Kidney glomerular epithelial cell (primary cell): Measurements from ENCODE around the gene FNDC7.
"Not testable (repeated sequence)": the region's sequence is repeated elsewhere in the genome, so short reads cannot be mapped to it uniquely, and the experiment has no call there.

Experiments used
- DNase-seq: peaks from one replicate; lab custom pipeline; 2025; lab: John Stamatoyannopoulos, UW

The FNDC7 gene

DNA sequence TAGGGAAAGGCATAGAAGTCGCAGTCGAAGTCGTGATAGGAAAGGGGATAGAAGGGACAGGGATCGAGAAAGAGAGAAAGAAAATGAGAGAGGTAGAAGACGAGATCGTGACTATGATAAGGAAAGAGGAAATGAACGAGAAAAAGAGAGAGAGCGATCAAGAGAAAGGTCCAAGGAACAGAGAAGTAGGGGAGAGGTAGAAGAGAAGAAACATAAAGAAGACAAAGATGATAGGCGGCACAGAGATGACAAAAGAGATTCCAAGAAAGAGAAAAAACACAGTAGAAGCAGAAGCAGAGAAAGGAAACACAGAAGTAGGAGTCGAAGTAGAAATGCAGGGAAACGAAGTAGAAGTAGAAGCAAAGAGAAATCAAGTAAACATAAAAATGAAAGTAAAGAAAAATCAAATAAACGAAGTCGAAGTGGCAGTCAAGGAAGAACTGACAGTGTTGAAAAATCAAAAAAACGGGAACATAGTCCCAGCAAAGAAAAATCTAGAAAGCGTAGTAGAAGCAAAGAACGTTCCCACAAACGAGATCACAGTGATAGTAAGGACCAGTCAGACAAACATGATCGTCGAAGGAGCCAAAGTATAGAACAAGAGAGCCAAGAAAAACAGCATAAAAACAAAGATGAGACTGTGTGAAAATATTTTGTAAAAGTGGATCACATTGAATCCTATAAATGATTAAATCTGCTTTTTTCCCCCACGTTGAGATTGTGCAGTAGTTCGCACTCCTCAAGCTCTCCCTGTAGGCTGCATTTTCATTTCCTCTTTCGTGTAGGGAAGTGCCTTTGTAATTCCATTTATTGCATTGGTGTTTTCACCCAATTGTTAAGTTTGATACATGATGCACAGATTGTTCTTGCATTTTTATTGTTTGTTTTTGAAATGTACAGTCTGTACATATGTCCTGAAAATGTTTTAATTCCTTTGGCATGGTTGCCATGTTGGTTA, 13.1 kb upstream of the FNDC7 start:
- DNase-seq = no peak

DNA sequence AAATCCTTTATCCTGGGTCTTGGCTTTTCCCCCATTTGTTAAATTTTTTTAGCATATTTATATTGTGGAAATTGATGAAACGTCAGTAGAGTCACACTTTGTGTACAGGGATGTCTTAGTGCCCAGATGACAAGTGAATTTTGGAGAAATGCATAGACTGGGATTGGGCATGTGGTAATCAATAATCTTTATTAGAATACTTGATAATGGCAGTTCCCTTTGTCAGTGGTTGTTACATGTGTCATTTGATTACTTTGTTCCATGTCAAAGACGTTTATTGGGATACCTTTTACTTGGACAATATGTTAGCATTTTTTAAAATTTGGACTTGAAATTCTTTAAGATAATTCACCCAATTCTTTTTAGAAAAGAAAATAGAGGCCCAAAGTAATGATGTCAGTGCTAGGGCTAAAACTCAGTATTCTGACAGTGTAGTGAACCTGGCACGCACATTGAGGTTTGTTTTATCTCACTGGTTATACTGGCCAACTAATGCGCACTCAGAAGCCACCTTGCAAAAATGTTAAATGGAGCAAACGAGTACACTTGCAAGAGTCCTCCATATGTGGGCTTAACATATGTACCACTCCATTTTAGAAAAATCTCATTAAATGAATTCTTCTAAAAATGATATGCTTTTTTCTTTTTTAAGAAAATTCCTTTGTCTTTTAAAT, 11.4 kb upstream of the FNDC7 start:
- no peak for DNase-seq

DNA sequence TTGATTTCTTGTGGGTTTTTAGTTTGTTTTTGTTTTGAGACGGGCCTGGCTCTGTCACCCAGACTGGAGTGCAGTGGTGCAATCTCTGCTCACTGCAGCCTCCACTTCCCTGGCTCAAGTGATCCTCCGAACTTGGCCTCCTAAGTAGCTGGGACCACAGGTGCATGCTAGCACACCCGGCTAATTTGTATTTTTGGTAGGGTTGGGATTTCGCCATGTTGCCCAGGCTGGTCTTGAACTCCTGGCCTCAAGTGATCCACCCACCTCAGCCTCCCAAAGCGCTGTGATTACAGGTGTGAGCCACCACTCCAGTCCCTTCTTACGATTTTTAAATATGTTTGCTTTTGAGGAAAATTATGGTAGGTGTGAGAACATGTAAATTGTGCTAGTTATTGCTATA, 10.6 kb upstream of the FNDC7 start:
- not testable (repeated sequence) for DNase-seq

DNA sequence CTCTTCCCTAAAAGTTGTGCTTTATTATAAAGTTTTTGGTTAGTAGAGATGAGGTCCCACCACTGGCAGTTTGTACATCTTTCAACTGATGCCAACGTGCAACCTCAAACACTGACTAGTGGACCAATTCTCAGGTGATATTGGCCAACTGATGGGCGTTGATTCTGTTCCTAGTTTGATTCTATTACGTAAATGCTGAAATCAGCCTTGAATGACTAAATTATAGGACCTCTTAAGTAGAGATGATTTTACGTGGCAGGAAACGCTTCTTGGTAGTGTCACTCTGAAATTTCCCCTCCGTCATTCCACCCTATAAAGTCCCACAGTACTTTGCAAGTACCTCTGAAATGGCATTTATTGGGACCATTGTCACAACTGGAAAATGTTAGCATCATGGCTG, 8.8 kb upstream of the FNDC7 start:
- DNase-seq = no peak

DNA sequence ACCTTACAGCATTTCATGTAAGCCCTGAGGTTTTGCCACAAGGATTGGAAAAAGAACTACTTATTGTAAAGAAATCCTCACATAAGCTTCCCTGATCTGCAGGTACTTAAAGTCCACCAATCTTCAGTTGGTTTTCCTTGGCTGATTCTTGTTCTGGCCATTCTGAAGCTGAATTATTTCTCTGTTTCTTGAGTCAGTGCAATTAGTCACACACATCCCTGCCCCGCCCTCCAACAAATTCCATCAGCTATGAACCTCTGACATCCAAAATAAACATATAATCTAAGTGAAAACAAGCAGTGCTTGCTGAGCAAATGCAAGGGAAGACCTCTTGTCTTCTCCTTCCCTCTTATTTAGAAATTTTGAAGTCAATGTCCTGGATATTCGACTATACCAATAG, 8.2 kb upstream of the FNDC7 start:
- DNase-seq = peak; percentile 80

DNA sequence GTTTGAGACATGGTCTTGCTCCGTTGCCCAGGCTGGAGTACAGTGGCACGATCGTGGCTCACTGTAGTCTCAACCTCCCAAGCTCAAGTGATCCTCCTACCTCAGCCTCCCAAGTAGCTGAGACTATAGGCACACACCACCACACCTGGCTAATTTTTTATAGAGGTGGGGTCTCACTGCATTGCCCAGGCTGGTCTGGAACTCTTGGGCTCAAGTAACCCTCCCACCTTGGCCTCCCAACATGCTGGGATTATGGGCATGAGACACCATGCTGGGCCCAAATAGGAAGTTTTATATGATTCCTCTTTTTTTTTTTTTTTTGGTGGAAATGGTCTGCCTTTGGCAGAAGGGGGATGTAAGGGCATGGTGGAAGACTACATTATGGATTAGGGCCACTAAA, 6.1 kb upstream of the FNDC7 start:
- no peak for DNase-seq

DNA sequence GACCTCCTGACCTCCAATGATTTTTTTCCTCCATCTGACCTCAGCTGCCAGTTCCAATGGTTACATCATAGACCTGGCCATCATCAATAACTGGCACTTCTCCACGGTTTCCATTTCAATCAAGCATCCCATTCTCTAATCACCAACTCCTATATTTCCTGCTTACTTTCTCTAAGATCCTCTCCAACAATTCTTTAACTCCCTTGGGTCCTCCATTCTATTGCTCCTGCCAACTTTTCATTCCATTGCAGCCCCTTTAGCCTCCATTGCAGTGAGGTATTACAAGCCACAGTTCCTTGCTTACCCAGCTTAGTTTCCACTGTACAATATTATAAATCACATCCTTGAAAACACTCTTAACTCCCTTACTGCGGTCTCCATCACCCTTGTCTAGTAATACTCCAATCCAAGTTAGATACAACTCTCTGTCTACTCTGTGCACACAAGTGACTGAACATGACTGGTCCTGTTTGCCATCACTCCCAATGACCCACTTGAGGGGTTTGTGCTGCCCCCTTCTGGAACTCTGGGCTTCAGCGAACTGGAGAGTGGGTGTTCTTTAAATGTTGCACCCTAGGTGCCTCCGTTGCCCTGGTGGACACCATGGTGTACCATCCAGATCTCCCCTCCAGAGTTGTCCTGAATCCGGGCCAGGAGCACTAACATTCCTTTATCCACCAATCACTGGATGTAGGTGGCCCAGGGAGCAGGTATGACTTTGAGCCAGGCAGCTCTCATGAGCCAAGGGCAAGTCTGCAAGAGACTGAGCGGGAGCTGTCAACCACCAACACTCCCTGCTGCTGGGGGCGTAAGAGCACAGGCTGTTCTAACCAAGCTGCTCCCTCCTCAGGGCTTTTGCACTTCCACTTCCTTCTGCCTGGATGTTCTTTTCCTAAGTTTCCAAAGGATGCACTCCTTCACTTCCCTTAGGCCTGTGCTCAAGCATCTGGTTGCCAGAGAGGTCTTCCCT, 3.7 kb upstream of the FNDC7 start:
- no peak for DNase-seq

DNA sequence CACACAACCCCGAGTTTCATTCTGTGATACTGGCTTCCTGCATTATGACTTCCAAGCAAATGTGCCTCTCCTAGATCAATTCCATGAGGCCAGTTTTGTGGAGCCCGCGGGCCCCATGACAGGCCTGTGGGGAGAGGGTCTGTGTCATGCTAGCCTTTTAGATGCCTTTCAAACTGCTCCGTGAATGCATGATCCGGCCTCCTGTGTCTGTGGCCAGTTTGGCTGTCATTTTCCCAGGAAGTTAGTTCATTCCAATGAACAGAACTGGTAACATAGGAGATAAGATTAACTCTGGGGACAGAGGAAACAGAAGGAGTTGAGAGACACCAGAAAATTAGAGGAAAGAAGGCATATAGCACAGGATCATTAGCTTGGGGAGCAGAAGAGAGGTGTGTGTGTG, 3.2 kb downstream of the FNDC7 start:
- no peak for DNase-seq

DNA sequence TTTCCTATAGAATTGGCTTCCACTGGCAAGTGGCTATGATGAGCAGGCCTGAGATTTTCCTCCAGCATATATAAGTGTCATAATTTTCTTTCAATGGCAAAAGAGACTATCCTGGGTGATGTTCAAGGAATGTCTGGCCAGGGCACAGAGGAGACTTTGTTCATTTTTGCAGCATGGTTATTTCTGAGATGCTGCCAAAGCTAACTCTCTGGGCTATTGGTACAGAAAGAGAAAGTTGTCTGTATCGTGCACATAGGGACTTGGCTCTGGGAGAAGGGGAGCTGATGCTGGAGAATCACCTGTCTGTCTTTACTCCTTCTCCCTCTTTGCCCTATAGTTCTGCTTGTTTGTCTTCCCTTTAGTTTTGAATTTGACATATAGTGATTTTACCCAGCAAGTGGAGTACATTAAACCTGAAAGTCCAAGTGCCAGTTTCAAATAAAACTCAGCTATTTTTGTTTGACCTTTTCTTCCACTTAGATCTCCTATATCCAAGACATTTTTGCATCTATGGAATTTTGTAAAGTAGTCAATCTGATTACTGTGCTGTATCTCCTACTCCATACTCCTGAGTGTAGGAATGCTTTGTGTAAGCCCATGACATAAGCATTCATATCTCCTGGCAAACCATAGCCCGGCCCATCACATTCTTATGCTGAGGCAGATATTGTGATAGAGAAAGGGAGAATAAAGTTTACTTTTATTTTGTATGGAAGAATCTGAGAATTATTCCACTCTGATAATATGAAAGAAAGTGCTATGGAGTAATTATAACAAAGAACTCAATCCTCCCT, 3.9 kb downstream of the FNDC7 start:
- DNase-seq = no peak

DNA sequence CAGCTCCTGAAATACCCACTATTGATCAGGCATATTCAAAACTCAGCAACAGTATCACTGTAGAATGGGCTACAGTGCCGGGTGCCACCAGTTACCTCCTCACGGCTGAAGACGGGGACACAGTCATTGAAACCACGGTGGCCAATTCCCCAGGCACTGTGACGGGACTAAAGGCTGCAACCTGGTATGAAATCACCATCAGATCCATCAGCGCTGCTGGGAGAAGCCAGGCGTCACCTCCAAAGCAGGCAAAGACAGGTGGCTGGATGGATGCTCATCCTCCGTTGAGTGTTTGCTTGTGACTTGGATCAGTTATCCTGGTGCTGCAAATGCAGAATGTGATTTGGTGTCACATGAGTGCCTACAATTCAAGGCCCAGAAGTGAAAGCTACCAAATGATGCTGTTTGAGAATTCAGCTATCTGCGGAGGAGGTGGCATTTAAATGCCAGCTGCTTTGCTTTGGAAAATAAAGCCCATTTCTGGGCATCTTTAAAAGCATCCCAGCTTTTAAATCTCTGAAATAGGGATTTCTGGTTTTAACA, 5.1 kb downstream of the FNDC7 start:
- DNase-seq = no peak

DNA sequence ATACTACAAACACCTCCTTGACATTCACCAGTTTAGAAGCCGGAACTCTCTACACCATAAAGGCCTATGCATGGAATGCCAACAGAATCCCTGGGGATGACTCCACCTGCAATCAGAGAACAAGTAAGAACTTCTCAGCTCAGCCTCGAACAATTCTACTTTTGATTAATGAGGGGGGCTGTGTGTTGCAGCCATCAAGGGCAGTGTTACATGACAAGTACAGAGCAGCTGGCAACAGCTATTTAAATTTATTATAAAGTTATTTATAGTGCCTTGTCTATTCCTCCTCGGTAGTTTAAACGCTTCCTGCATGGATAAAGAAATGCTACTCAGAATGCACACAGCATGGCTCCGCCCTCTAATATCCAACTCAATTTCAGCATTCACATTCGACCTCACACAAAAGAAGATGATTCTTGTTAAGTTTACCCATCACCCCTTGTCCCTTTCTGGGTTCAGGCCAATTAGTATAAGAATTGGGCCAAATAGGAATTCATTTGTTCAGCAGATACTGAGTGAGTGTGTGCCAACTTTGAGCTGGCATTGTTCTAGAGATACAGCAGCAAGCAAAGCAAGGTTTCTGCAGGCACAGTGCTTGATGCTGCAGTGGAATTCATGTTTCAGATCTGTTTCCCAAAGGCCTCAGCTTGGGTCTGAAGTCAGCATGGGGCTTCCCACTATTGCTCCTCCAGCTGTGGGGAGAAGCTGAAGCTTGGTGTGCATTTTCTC, 6.4 kb downstream of the FNDC7 start:
- no peak for DNase-seq

DNA sequence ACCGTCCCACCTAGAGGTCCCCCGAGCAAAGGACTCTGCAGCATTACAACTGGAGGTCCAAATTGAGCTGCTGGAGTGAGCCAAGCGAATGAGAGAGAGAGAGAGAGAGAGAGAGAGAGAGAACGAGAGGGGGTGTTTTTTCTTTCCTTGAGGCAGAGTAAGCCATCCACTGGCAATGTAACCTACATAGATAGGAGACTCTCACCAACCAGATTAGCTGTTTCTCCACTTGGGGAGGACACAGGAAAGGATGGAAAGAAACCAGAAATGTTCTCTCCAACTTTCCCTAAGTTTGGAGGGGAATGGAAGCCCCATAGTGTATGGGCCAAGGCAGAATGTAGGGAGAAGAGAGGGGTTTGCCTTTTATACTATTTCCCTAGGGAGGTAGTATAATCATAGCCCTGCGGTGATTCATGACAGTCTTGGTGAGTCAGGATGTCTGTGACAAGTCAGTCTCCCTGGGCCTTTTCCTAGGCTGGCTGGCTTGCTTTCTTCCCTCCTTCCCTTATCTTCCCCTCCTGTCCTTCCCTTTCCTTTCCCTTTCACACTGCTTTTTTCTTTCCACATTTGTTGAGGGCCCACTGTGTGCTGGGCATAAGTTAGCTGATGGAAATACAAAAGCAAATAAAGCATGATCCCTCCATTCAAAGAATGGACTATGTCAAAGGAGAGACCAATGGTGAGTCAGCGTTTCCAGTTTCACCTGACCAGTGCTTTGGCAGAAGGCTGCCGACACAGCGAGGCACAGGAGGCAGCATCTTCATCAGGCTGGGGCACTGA, 7.1 kb downstream of the FNDC7 start:
- peak; percentile 71 for DNase-seq

DNA sequence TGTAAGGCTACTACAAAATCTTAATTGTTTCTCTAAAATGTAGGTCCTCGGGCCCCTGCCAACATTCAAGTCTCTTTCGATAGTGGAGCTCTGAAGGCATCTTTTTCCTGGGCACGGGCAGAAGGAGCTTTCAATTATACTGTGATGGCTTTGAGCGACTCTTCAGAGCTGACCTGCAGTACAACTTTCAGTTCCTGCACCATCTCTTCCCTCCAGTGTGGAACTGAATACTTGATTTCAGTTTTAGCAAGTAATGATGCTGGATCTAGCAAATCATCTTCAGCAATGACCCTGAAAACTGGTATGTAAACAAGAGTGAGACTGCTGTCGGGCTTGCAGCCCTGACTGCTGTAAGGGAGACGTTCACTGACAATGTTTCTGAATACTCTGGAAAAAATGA, 9.6 kb downstream of the FNDC7 start:
- DNase-seq = no peak

DNA sequence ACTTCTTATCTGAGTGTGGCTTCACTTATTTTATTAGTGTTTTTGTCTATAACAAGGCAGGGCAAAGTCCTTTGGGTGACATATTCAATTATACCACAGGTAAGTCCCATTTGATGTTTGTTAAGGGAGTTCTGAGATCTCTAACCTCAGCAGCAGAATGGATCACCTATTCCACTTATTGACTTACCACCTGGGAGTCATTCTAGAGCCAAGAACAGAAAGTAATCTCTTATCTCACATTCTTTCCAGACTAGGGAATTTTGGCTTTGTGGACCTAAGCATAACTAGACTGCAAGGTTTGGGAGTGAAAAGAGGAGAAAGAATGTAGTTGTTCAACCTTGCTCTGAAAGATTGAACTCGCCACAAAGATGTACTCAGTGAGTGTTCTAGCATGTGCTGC, 13.2 kb downstream of the FNDC7 start:
- DNase-seq = no peak

DNA sequence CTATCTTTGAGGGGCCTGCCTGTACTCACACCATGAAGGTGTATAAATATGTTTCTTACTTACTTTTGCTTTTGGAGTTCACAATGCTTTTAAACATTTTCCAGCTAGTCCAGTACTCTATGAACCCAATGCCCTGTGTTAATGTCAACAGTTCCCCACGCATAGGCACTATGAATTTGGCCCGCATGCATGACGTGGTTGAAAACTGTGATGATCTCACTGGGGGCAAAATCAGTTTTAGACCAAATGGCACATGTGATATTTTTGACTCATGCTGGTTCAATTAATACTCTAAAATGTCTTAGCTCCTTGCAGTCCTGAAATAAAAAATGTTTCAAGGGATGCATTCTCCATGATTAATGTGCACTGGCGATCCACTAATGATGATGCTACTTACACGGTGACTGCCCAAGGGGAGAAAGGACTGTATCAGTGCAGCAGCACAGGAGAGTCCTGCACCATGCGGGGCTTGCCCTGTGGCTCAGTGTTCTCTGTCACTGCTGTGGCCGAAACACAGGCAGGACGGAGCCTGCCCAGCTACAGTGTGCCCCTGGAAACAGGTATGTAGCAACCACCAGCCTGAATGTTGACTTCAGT, 15.7 kb downstream of the FNDC7 start:
- no peak for DNase-seq

DNA sequence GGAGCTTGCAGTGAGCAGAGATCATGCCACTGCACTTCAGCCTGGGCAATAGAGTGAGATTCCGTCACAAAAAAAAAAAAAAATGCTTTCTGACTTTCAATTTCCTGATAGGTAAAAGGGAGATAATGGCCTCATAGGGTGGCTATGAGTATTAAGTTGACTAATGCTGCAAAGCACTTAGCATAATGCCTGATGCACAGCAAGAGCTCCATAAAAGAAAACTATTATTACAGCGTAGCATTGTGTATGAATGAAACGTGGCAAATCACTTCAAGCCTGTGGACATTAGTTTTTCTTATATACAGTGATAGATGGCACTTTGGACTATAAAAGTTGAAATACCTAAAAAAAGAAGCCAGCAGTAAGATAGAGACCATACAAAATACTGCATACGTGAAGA, 16.8 kb downstream of the FNDC7 start:
- no peak for DNase-seq

DNA sequence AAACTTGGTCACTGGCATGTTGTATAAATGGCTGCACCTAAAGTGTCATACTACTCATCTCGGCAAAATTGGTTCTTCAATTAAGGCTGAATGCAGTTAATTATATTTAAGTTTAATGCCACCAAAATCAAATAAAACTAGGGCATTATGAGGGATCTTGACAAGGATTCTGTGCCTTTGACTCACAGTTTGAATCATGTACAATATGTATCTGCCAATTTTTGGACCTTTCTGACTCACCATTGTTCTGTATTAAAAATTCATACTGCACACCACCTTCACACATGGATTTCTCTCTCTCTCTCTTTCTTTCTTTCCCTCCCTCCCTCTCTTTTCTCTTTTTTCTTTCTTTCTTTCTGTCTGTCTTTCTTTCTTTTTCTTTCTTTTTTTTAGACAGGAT, 19.7 kb downstream of the FNDC7 start:
- DNase-seq = no peak

DNA sequence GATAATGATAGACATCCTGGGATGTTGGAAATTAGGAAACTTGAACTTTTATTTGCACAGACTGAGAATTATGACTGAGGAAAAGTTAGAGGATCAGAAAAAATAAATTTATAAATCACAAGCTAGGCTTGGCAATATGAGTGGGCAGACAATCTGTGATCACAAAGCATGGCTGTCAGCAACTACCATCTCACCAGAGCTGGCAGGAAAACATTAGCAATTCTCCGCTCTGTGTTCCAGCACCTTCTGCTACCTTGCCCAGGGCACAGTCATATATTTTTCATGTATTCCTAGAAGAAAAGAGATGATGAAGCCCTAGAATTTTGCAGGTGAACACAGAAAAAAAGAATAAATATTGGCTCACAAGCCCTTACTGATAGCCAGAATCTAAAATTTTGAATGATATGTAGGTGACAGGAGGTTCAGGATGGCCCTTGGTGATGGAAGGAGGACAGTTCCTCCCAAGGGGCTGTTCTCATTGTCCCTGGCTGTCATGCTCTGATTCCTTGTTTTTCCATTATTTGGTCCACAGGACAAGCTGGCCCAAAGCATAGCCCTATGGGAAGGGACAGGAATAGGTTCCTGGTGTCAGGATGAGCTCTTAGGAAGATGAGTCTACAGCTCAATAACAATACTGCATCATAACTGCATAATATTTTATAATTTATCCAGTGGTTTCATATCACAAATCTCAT, 21.6 kb downstream of the FNDC7 start:
- DNase-seq = no peak

DNA sequence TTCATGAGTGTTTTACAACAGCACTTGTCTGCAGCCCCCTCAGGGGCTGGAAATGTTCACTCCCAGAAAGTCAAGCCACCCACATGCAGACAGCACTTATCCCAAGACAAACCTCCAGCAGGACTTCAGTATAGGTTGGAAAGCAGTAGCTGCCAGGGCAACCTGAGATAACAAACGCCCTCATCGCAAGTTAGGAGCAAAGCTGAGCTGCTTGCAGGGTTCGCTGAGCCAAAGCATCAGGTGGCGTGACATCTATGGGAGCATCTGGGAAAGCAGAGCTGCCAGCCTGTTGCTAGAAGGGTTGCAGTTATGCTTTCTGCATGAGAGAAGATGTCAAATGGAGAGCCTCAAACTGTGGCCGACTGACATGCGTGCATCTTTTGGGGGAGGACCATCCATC, 29.5 kb downstream of the FNDC7 start:
- no peak for DNase-seq
